Mesendoderm (in vitro differentiated cells): ENCODE results near the gene MFF.
"Not testable (repeated sequence)": the region's sequence is repeated elsewhere in the genome, so short reads cannot be mapped to it uniquely, and the experiment has no call there.

Source experiments
- DNase-seq: peaks from one replicate; pipeline ENCODE4 v3.0.0; 2013
- H2AK5ac ChIP-seq: 2 replicates; pipeline ENCODE4 v1.6.1; 2013; ENCODE audit warnings: low read length, inconsistent platforms
- H2BK120ac ChIP-seq: 2 replicates; pipeline ENCODE4 v1.6.1; 2013; ENCODE audit warnings: low read depth, mild to moderate bottlenecking, low read length, moderate library complexity, mixed read lengths
- H2BK15ac ChIP-seq: replicated peaks from 2 replicates; pipeline ENCODE4 v1.6.1; 2013; ENCODE audit warnings: low read depth, mild to moderate bottlenecking, moderate library complexity
- H2BK5ac ChIP-seq: 2 replicates; pipeline ENCODE4 v1.6.1; 2013; ENCODE audit warnings: low read length, inconsistent platforms
- H3K18ac ChIP-seq: 2 replicates; pipeline ENCODE4 v1.6.1; 2013; ENCODE audit warnings: mild to moderate bottlenecking, low read length, mixed read lengths
- H3K23ac ChIP-seq: one replicate; pipeline ENCODE4 v1.6.1; 2013; ENCODE audit warnings: low read length
- H3K27ac ChIP-seq: 2 replicates; pipeline ENCODE4 v1.5.1; 2013; ENCODE audit warnings: low read depth, mild to moderate bottlenecking, inconsistent platforms, low read length, moderate library complexity
- H3K27me3 ChIP-seq: 2 replicates; pipeline ENCODE4 v1.6.1; 2013; ENCODE audit warnings: low read length, control low read depth, mild to moderate bottlenecking, inconsistent platforms; ENCODE audit not compliant: insufficient read depth, poor library complexity
- H3K36me3 ChIP-seq: 2 replicates; pipeline ENCODE4 v1.6.1; 2013; ENCODE audit warnings: low read length, inconsistent platforms; ENCODE audit not compliant: control insufficient read depth, insufficient read depth
- H3K4ac ChIP-seq: one replicate; pipeline ENCODE4 v1.6.1; 2013; ENCODE audit warnings: low read depth, mild to moderate bottlenecking, low read length, moderate library complexity
- H3K4me1 ChIP-seq: 2 replicates; pipeline ENCODE4 v1.6.1; 2013; ENCODE audit warnings: low read depth, low read length, inconsistent platforms; ENCODE audit not compliant: control insufficient read depth
- H3K4me2 ChIP-seq: 2 replicates; pipeline ENCODE4 v1.6.1; 2013; ENCODE audit warnings: low read length
- H3K4me3 ChIP-seq: 2 replicates; pipeline ENCODE4 v1.5.1; 2013; ENCODE audit warnings: mild to moderate bottlenecking, low read length
- H3K56ac ChIP-seq: one replicate; pipeline ENCODE4 v1.6.1; 2013; ENCODE audit warnings: low read length
- H3K79me1 ChIP-seq: 2 replicates; pipeline ENCODE4 v1.6.1; 2013; ENCODE audit warnings: low read length, inconsistent platforms
- H3K79me2 ChIP-seq: 2 replicates; pipeline ENCODE4 v1.6.1; 2013; ENCODE audit warnings: mild to moderate bottlenecking, low read length; ENCODE audit not compliant: control insufficient read depth, insufficient read depth
- H3K9ac ChIP-seq: 2 replicates; pipeline ENCODE4 v1.6.1; 2013; ENCODE audit warnings: low read length, inconsistent platforms
- H4K5ac ChIP-seq: one replicate; pipeline ENCODE4 v1.6.1; 2013; ENCODE audit warnings: low read length
- H4K8ac ChIP-seq: one replicate; pipeline ENCODE4 v1.6.1; 2013; ENCODE audit warnings: low read depth, mild to moderate bottlenecking, control low read depth, low read length, moderate library complexity
- WGBS: extraction: QIAGEN DNeasy Blood & Tissue Kit; methylation state at CpG from one replicate; pipeline ENCODE4 v1.1.7; 2013; ENCODE audit warnings: low lambda C conversion rate, missing lambda C conversion rate; ENCODE audit not compliant: insufficient coverage; ENCODE audit errors: extremely low coverage; 5-methylcytosine and 5-hydroxymethylcytosine counted together

Gene MFF

GRCh38 chr2:227379095-227379494 is 54.0 kb downstream of the MFF start, which contains the start of gene TM4SF20:
TM4SF20 (minus strand) TSS chr2:227379306; CDS start chr2:227379268, 38 bp downstream.
- H3K56ac ChIP-seq: no peak within 1 kb of the TSS
- no peak within 1 kb of the TSS for H3K27ac ChIP-seq
- no peak within 1 kb of the TSS for H3K9ac ChIP-seq
- H3K4me3 ChIP-seq: no peak within 1 kb of the TSS
- H3K23ac ChIP-seq: no peak within 1 kb of the TSS
- no peaks in the 10 kb centered on the region for H3K36me3 ChIP-seq
- H3K18ac ChIP-seq: no peak within 1 kb of the TSS
- no peak within 1 kb of the TSS for H4K5ac ChIP-seq
- no peaks in the 10 kb centered on the region for H3K79me1 ChIP-seq
- H3K79me2 ChIP-seq: no peaks in the 10 kb centered on the region
- no CpG with 5 or more reads among the region's 4 CpGs for whole genome bisulfite sequencing
- no peak within 1 kb of the TSS for H3K4me2 ChIP-seq
- H2BK120ac ChIP-seq: no peak within 1 kb of the TSS
- H3K27me3 ChIP-seq: no peaks in the 10 kb centered on the region
- H2BK5ac ChIP-seq: no peak within 1 kb of the TSS
- no peak within 1 kb of the TSS for H2AK5ac ChIP-seq
- no peak within 1 kb of the TSS for H3K4ac ChIP-seq
- DNase-seq: no peak
- no peaks in the 10 kb centered on the region for H3K4me1 ChIP-seq
- H2BK15ac ChIP-seq: no peak within 1 kb of the TSS
- no peak within 1 kb of the TSS for H4K8ac ChIP-seq

GRCh38 chr2:227382241-227382835 is 57.3 kb downstream of the MFF start:
- not testable (repeated sequence) for H2BK120ac ChIP-seq, H3K4me3 ChIP-seq, H3K4ac ChIP-seq, H3K18ac ChIP-seq, H2AK5ac ChIP-seq, H3K79me2 ChIP-seq, H3K23ac ChIP-seq, H3K9ac ChIP-seq, H4K5ac ChIP-seq, H3K4me2 ChIP-seq, H4K8ac ChIP-seq, H2BK15ac ChIP-seq, H3K36me3 ChIP-seq, H3K4me1 ChIP-seq, H2BK5ac ChIP-seq, H3K56ac ChIP-seq, DNase-seq, H3K27me3 ChIP-seq, H3K79me1 ChIP-seq, H3K27ac ChIP-seq
- WGBS: no CpG with 5 or more reads among the region's 2 CpGs

GRCh38 chr2:227383686-227384085 is 58.6 kb downstream of the MFF start:
- Histone ChIP-seq H3K27ac (no peak overlapping the region), H2BK120ac (no peak overlapping the region), H2AK5ac (no peak overlapping the region), H3K79me2 (no peaks in the 10 kb centered on the region), H3K79me1 (no peaks in the 10 kb centered on the region), H3K56ac (no peak overlapping the region), H3K27me3 (no peaks in the 10 kb centered on the region), H2BK5ac (no peak overlapping the region), H3K4me1 (no peaks in the 10 kb centered on the region), H3K23ac (no peak overlapping the region), H3K4me2 (no peak overlapping the region), H2BK15ac (no peak overlapping the region), H3K18ac (no peak overlapping the region), H3K36me3 (no peaks in the 10 kb centered on the region), H4K5ac (no peak overlapping the region), H3K4me3 (no peak overlapping the region), H4K8ac (no peak overlapping the region), H3K4ac (no peak overlapping the region), H3K9ac (no peak overlapping the region)
- WGBS: no CpG with 5 or more reads among the region's 3 CpGs
- no peak for DNase-seq

- no peaks in the 10 kb centered on the region for H3K36me3 ChIP-seq
- no peak overlapping the region for H3K27ac ChIP-seq
- no peak overlapping the region for H3K56ac ChIP-seq
- no peak overlapping the region for H3K18ac ChIP-seq
- H2BK120ac ChIP-seq: no peak overlapping the region
- no peaks in the 10 kb centered on the region for H3K27me3 ChIP-seq
- H2BK5ac ChIP-seq: no peak overlapping the region
- H3K79me2 ChIP-seq: no peaks in the 10 kb centered on the region
- H3K79me1 ChIP-seq: no peaks in the 10 kb centered on the region
- H3K4ac ChIP-seq: no peak overlapping the region
- H2BK15ac ChIP-seq: no peak overlapping the region
- H3K23ac ChIP-seq: no peak overlapping the region
- no peak overlapping the region for H4K5ac ChIP-seq
- no peak for DNase-seq
- no peak overlapping the region for H3K9ac ChIP-seq
- H3K4me1 ChIP-seq: no peaks in the 10 kb centered on the region
- no peak overlapping the region for H2AK5ac ChIP-seq
- no peak overlapping the region for H3K4me3 ChIP-seq
- no peak overlapping the region for H4K8ac ChIP-seq
- 100% methylated on average over 1 of the region's 6 CpGs for WGBS
- H3K4me2 ChIP-seq: no peak overlapping the region
Observed at GRCh38 chr2:227386630-227387029, 61.6 kb downstream of the MFF start.

GRCh38 chr2:227387583-227387982 is 62.5 kb downstream of the MFF start, which contains the start of gene SCYGR1:
SCYGR1 (minus strand) TSS chr2:227387949; CDS start chr2:227387949, 0 bp downstream.
- not testable (repeated sequence) for H3K27ac ChIP-seq, H3K4me3 ChIP-seq, H3K79me2 ChIP-seq, H3K4ac ChIP-seq, H2BK5ac ChIP-seq, H4K8ac ChIP-seq, H4K5ac ChIP-seq, DNase-seq, H2BK15ac ChIP-seq, H3K36me3 ChIP-seq, H3K27me3 ChIP-seq, H3K56ac ChIP-seq, H3K79me1 ChIP-seq, H2BK120ac ChIP-seq, H3K4me2 ChIP-seq, H3K4me1 ChIP-seq, H3K9ac ChIP-seq, H3K18ac ChIP-seq, H3K23ac ChIP-seq, H2AK5ac ChIP-seq
- no CpG with 5 or more reads among the region's 7 CpGs for WGBS

GRCh38 chr2:227388537-227389011 is 63.5 kb downstream of the MFF start:
- WGBS: no CpG with 5 or more reads among the region's 7 CpGs
- H3K56ac ChIP-seq: no peak overlapping the region
- no peaks in the 10 kb centered on the region for H3K27me3 ChIP-seq
- no peak overlapping the region for H3K27ac ChIP-seq
- no peak overlapping the region for H3K23ac ChIP-seq
- H3K4me3 ChIP-seq: no peak overlapping the region
- no peaks in the 10 kb centered on the region for H3K36me3 ChIP-seq
- H2BK15ac ChIP-seq: no peak overlapping the region
- H3K4ac ChIP-seq: no peak overlapping the region
- H2BK5ac ChIP-seq: no peak overlapping the region
- H2BK120ac ChIP-seq: no peak overlapping the region
- no peak overlapping the region for H4K8ac ChIP-seq
- no peaks in the 10 kb centered on the region for H3K4me1 ChIP-seq
- H2AK5ac ChIP-seq: no peak overlapping the region
- no peaks in the 10 kb centered on the region for H3K79me2 ChIP-seq
- H3K18ac ChIP-seq: no peak overlapping the region
- H3K79me1 ChIP-seq: no peaks in the 10 kb centered on the region
- no peak overlapping the region for H4K5ac ChIP-seq
- no peak overlapping the region for H3K9ac ChIP-seq
- no peak for DNase-seq
- H3K4me2 ChIP-seq: no peak overlapping the region
